Hepatocyte (in vitro differentiated cells): Measurements from ENCODE around the gene DUSP28. TPM values are rescaled to one million over a fixed set of nuclear protein-coding genes. Genes with fewer than 3 reads are reported as not detected.
A peak's percentile ranks its signal among the peaks of the same experiment; 100 is the strongest.

Source experiments
- DNase-seq: peaks from one replicate; pipeline ENCODE4 v3.0.0-alpha.2; 2016; ENCODE audit warnings: low spot score
- H2AFZ ChIP-seq: fragments of 200-600 bp; sonication (generic); 2 replicates; pipeline ENCODE4 v1.6.0; 2016; ENCODE audit warnings: antibody characterized with exemption, mild to moderate bottlenecking
- H3K27ac ChIP-seq: fragments of 200-600 bp; sonication (generic); 2 replicates; pipeline ENCODE4 v1.5.1; 2016; ENCODE audit warnings: mild to moderate bottlenecking
- H3K27me3 ChIP-seq: fragments of 200-600 bp; sonication (generic); 2 replicates; pipeline ENCODE4 v1.6.1; 2016
- H3K36me3 ChIP-seq: fragments of 200-600 bp; sonication (generic); replicated peaks from 2 replicates; pipeline ENCODE4 v1.5.1; 2016; ENCODE audit warnings: low read depth; ENCODE audit not compliant: insufficient read depth
- H3K4me1 ChIP-seq: fragments of 200-600 bp; sonication (generic); 2 replicates; pipeline ENCODE4 v1.5.1; 2016; ENCODE audit warnings: mild to moderate bottlenecking, moderate library complexity; ENCODE audit not compliant: insufficient read depth
- H3K4me2 ChIP-seq: fragments of 200-600 bp; sonication (generic); 2 replicates; pipeline ENCODE4 v1.6.0; 2016
- H3K4me3 ChIP-seq: fragments of 200-600 bp; sonication (generic); 2 replicates; pipeline ENCODE4 v1.5.1; 2016; ENCODE audit warnings: mild to moderate bottlenecking
- H3K79me2 ChIP-seq: fragments of 200-600 bp; sonication (generic); 2 replicates; pipeline ENCODE4 v1.6.0; 2017; ENCODE audit warnings: mild to moderate bottlenecking
- H3K9me2 ChIP-seq: fragments of 200-600 bp; sonication (generic); replicated peaks from 2 replicates; pipeline ENCODE4 v1.6.0; 2017; ENCODE audit warnings: mild to moderate bottlenecking; ENCODE audit not compliant: insufficient read depth
- H3K9me3 ChIP-seq: fragments of 200-600 bp; sonication (generic); 2 replicates; pipeline ENCODE4 v1.5.1; 2016; ENCODE audit warnings: low read depth, mild to moderate bottlenecking
- H4K20me1 ChIP-seq: fragments of 200-600 bp; sonication (generic); 2 replicates; pipeline ENCODE4 v1.6.0; 2016; ENCODE audit warnings: mild to moderate bottlenecking; ENCODE audit not compliant: insufficient read depth, poor library complexity, severe bottlenecking
- CTCF ChIP-seq: fragments of 200-600 bp; sonication (generic); IDR thresholded peaks from 2 replicates; pipeline ENCODE4 v1.5.1; 2016; ENCODE audit warnings: antibody characterized with exemption, mild to moderate bottlenecking; ENCODE audit not compliant: poor library complexity
- EZH2 ChIP-seq: fragments of 200-600 bp; sonication (generic); IDR thresholded peaks from 2 replicates; pipeline ENCODE4 v1.6.1; 2016; ENCODE audit warnings: antibody characterized with exemption, mild to moderate bottlenecking, borderline replicate concordance
- EZH2phosphoT487 ChIP-seq: fragments of 200-600 bp; sonication (generic); IDR thresholded peaks from one replicate; pipeline ENCODE4 v1.6.1; 2018; ENCODE audit warnings: antibody characterized with exemption, mild to moderate bottlenecking, low read depth, moderate library complexity; ENCODE audit not compliant: unreplicated experiment, severe bottlenecking
- WGBS: methylation state at CpG from one replicate; pipeline ENCODE4 v1.1.6; 2016; ENCODE audit warnings: low lambda C conversion rate; ENCODE audit errors: missing lambda C conversion rate; 5-methylcytosine and 5-hydroxymethylcytosine counted together
- polyA plus RNA-seq: library from polyadenylated mRNA; unstranded; fragments of >200 nt; fragmentation: Nextera tagmentation; extraction: Ambion mirVana; gene quantifications from 2 replicates; pipeline ENCODE4 v1.2.1, GENCODE V29; 2016
- total RNA-seq: library from RNA; depleted of rRNA; stranded (reverse); fragments of >200 nt; gene quantifications from 2 replicates; pipeline ENCODE4 v1.2.3, GENCODE V29; 2014

DUSP28 gene
- total and polyA plus RNA-seq, 2 experiments from 2014 or later: 4.6 to 6.8 TPM

GRCh38 chr2:240517342-240517741, 42.8 kb upstream of the DUSP28 start:
- Histone ChIP-seq H3K9me3 (no peaks in the 10 kb centered on the region), H3K4me2 (no peak overlapping the region), H2AFZ (no peak overlapping the region), H3K27me3 (no peaks in the 10 kb centered on the region), H4K20me1 (no peaks in the 10 kb centered on the region), H3K27ac (no peak overlapping the region), H3K9me2 (no peaks in the 10 kb centered on the region), H3K4me1 (no peaks in the 10 kb centered on the region), H3K4me3 (no peak overlapping the region), H3K79me2 (no peaks in the 10 kb centered on the region), H3K36me3 (no peaks in the 10 kb centered on the region)
- no peak for DNase-seq
- 97% methylated on average over 4 of the region's 4 CpGs for WGBS
- TF ChIP-seq CTCF (no peak), EZH2 (no peak), EZH2phosphoT487 (no peak)

GRCh38 chr2:240518981-240519380, 41.2 kb upstream of the DUSP28 start:
- Histone ChIP-seq H3K9me3 (no peaks in the 10 kb centered on the region), H3K36me3 (no peaks in the 10 kb centered on the region), H3K27ac (no peak overlapping the region), H2AFZ (no peak overlapping the region), H3K9me2 (no peaks in the 10 kb centered on the region), H3K79me2 (no peaks in the 10 kb centered on the region), H3K4me1 (no peaks in the 10 kb centered on the region), H3K27me3 (no peaks in the 10 kb centered on the region), H4K20me1 (no peaks in the 10 kb centered on the region), H3K4me3 (no peak overlapping the region), H3K4me2 (peak overlapping the region; percentile 65)
- TF ChIP-seq EZH2phosphoT487 (no peak), CTCF (no peak), EZH2 (no peak)
- WGBS: 91% methylated on average over 5 of the region's 5 CpGs
- DNase-seq: no peak

GRCh38 chr2:240519396-240520129, 40.6 kb upstream of the DUSP28 start:
- H2AFZ ChIP-seq: no peak overlapping the region
- no peaks in the 10 kb centered on the region for H3K4me1 ChIP-seq
- 65% methylated on average over 25 of the region's 25 CpGs for WGBS
- H3K9me3 ChIP-seq: no peaks in the 10 kb centered on the region
- no peak for DNase-seq
- H3K36me3 ChIP-seq: no peaks in the 10 kb centered on the region
- no peaks in the 10 kb centered on the region for H3K79me2 ChIP-seq
- no peak overlapping the region for H3K27ac ChIP-seq
- no peaks in the 10 kb centered on the region for H3K27me3 ChIP-seq
- no peak overlapping the region for H3K4me3 ChIP-seq
- TF ChIP-seq EZH2phosphoT487: no peak
- no peak for TF ChIP-seq EZH2
- no peak for TF ChIP-seq CTCF
- no peaks in the 10 kb centered on the region for H4K20me1 ChIP-seq
- H3K9me2 ChIP-seq: no peaks in the 10 kb centered on the region
- peak overlapping the region; percentile 65 for H3K4me2 ChIP-seq
